AG04449 (cell line): Measurements from ENCODE around the gene TOR1A.

Experiments
- CTCF ChIA-PET: fragments of 350-600 bp; formaldehyde crosslinking; extraction: SDS; loops from one replicate; lab custom pipeline; 2021; ENCODE audit warnings: antibody characterized with exemption; lab: Yijun Ruan, JAX
- POLR2A ChIA-PET: fragments of 400-600, 350-600 bp; formaldehyde crosslinking; extraction: SDS; loops from one replicate; lab custom pipeline; 2020; ENCODE audit warnings: antibody characterized with exemption, inconsistent platforms; lab: Yijun Ruan, JAX
- DNase-seq: peaks from one replicate; pipeline ENCODE4 v3.0.0-alpha.2; 2010; ENCODE audit warnings: low read depth, low spot score
- H3K4me3 ChIP-seq: 2 replicates; pipeline ENCODE4 v1.5.1; 2011; ENCODE audit warnings: low read depth, mild to moderate bottlenecking, control low read depth, low read length
- CTCF ChIP-seq: IDR thresholded peaks from one replicate; pipeline ENCODE4 v1.5.1; 2011; ENCODE audit warnings: mild to moderate bottlenecking, moderate library complexity, low read length, control low read depth, inconsistent platforms; ENCODE audit not compliant: insufficient read depth; ENCODE audit errors: missing control alignments

Gene TOR1A

GRCh38 chr9:129867136-129868022, 43.4 kb upstream of the TOR1A start:
- H3K4me3 ChIP-seq, result no peak overlapping the region
- TF ChIP-seq CTCF, result no peak
- POLR2A ChIA-PET, result no interaction called here
- DNase-seq, result no peak
- CTCF ChIA-PET, result interaction anchor here (1.3 to 1.9 kb wide), 2 partner anchors 18 kb away, joined by 5 to 6 read pairs; no protein-coding TSS in a partner anchor

- no peak overlapping the region for H3K4me3 ChIP-seq
- CTCF ChIA-PET, result interaction anchor here (1.9 kb wide), 1 partner anchor 19 kb away, joined by 6 read pairs; no protein-coding TSS in a partner anchor
- POLR2A ChIA-PET, result no interaction called here
- TF ChIP-seq CTCF, result no peak
- DNase-seq, result no peak
Measured at GRCh38 chr9:129866394-129867135, 42.6 kb upstream of the TOR1A start.

DNA sequence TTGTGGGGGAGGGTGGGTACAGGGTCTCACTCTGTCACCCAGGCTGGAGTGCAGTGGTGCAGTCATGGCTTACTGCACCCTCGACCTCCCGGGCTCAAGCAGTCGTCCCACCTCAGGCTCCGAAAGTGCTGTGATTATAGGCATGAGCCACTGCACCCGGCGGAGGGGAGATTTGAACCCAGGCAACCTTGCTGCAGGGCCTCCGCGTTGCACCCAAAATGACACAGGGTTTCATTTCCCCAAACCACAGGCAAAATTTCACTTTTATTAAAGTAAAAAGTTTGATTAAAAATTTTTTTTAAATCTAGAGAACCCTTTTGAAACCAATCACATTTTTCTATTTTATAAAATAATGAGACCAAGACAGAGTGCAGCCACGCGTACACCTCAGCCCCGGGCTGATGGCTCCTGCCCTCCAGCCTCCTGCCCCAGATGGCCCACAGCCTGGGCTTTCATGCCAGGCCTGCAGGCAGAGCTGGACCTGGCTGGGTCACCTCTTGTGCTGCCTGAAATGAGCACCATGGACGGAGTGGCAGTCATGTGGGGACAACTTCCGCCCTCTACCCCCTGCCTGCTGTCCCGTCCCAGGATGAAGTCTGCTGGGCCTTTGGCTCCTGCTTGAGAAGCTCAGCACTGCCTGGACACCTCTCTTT, 41.9 kb upstream of the TOR1A start:
- TF ChIP-seq CTCF, result no peak
- DNase-seq, result no peak
- ChIA-PET CTCF (interaction anchor here (1.9 kb wide), 1 partner anchor 20 kb away, joined by 6 read pairs; no protein-coding TSS in a partner anchor), POLR2A (no interaction called here)
- no peak overlapping the region for H3K4me3 ChIP-seq

GRCh38 chr9:129864991-129865647, 41.2 kb upstream of the TOR1A start:
- CTCF ChIA-PET, result interaction anchor here (1.9 kb wide), 1 partner anchor 20 kb away, joined by 6 read pairs; no protein-coding TSS in a partner anchor
- H3K4me3 ChIP-seq, result no peak overlapping the region
- no peak for DNase-seq
- POLR2A ChIA-PET, result no interaction called here
- no peak for TF ChIP-seq CTCF

GRCh38 chr9:129863059-129863690, 39.2 kb upstream of the TOR1A start:
- ChIA-PET POLR2A (no interaction called here), CTCF (interaction anchor here (1.2 kb wide), 1 partner anchor 22 kb away, joined by 6 read pairs; no protein-coding TSS in a partner anchor)
- no peak for TF ChIP-seq CTCF
- H3K4me3 ChIP-seq, result no peak overlapping the region
- DNase-seq, result no peak
